ENCODE results near the gene OTULINL. TPM values are rescaled to one million over a fixed set of nuclear protein-coding genes. Genes with fewer than 3 reads are reported as not detected.

OTULINL gene
- total RNA-seq, 6 experiments from 2014 or later: 0.66 to 1.7 (median 1.2) TPM

DNA sequence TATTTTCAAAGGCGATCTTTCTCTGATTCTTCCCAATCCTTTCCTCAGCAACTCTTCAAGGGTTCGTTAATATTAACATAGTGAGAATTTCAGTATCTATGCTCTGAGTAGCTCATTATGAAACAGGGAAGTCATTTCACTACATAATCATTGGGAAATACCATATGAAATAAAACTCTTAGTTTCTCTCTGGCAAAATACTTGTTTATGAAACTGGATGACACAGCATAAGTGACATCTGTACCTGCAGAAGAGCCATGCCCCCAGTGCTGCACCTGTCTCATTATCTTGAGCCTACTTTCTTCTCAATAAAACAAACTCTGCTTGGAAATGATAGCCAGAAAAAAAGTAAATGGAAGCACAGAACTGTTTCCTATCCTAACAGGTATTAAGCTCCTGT lies 49.1 kb downstream of the OTULINL start:
- H3K27ac ChIP-seq: no peak overlapping the region
- intact Hi-C loops (cut with DNase I): no loop called here
- DNase-seq (no peak), ATAC-seq (no peak)
- no peaks in the 10 kb centered on the region for H3K36me3 ChIP-seq
- TF ChIP-seq, protein P1, sequence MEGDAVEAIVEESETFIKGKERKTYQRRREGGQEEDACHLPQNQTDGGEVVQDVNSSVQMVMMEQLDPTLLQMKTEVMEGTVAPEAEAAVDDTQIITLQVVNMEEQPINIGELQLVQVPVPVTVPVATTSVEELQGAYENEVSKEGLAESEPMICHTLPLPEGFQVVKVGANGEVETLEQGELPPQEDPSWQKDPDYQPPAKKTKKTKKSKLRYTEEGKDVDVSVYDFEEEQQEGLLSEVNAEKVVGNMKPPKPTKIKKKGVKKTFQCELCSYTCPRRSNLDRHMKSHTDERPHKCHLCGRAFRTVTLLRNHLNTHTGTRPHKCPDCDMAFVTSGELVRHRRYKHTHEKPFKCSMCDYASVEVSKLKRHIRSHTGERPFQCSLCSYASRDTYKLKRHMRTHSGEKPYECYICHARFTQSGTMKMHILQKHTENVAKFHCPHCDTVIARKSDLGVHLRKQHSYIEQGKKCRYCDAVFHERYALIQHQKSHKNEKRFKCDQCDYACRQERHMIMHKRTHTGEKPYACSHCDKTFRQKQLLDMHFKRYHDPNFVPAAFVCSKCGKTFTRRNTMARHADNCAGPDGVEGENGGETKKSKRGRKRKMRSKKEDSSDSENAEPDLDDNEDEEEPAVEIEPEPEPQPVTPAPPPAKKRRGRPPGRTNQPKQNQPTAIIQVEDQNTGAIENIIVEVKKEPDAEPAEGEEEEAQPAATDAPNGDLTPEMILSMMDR (IDR thresholded peaks at IDR 0.05): no peak
- no peak for TF ChIP-seq POLR2A (IDR thresholded peaks at IDR 0.05)
- no peaks in the 10 kb centered on the region for H3K27me3 ChIP-seq
- WGBS (ENCODE audit: insufficient coverage, low coverage, low lambda C conversion rate, missing lambda C conversion rate): 42% methylated on average over 2 of the region's 2 CpGs
- H3K4me1 ChIP-seq: no peaks in the 10 kb centered on the region
- no peak overlapping the region for H3K4me3 ChIP-seq
- H3K9me3 ChIP-seq: no peaks in the 10 kb centered on the region

DNA sequence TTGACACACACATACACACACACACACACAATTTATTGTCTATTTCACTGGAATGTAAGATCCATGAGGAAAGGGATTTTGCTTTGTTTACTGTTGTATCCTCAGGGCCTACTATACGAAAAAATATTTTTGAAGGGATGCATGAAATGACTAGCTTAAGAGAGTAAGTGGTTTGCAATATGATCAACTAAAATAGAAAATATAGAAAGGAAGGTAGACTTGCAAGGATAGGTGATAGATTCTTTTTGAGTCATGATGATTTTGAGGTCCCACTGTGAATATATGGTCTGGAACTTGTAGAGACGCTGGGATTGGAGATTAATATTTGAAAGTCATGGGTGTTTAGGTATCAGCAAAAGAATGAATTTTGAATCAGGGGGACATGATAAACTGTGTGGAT lies 54.1 kb downstream of the OTULINL start:
- TF ChIP-seq, protein P1 (IDR thresholded peaks at IDR 0.05): no peak
- TF ChIP-seq POLR2A (IDR thresholded peaks at IDR 0.05): no peak
- ATAC-seq (no peak), DNase-seq (no peak)
- intact Hi-C loops (cut with DNase I): no loop called here
- 64% methylated on average over 2 of the region's 2 CpGs for WGBS (ENCODE audit: insufficient coverage, low coverage, low lambda C conversion rate, missing lambda C conversion rate)
- Histone ChIP-seq H3K9me3 (no peaks in the 10 kb centered on the region), H3K27me3 (no peaks in the 10 kb centered on the region), H3K36me3 (no peaks in the 10 kb centered on the region), H3K4me3 (no peak overlapping the region), H3K27ac (no peak overlapping the region), H3K4me1 (no peaks in the 10 kb centered on the region)

DNA sequence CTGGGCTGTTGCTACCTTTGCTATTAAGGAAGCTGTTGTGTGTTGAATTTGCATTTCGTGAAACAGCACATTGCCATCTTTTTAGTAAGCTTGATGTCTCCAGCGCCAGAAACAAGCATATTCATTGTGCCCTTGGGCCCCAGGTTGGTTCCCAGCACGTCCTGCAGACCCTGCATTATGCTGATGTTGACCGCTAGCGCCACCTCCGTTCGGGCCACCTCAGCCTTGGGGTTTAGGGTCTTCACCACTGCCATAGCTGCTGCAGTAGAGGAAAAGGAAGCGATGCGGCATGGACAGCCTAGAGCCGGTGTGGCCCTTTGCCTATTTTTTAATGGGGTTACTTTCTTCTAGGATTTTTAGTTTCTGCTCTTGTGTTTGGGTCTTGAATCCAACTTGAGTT lies 59.2 kb downstream of the OTULINL start:
- no peak for ATAC-seq
- no peaks in the 10 kb centered on the region for H3K9me3 ChIP-seq
- H3K4me3 ChIP-seq: no peak overlapping the region
- H3K36me3 ChIP-seq: no peaks in the 10 kb centered on the region
- DNase-seq: no peak
- 76% methylated on average over 10 of the region's 10 CpGs for WGBS (ENCODE audit: insufficient coverage, low coverage, low lambda C conversion rate, missing lambda C conversion rate)
- intact Hi-C loops (cut with DNase I): loop anchor here in 1 of 2 donors (10.0 kb wide), 1 partner anchor 236 kb away; no protein-coding TSS in a partner anchor
- H3K27ac ChIP-seq: no peak overlapping the region
- H3K4me1 ChIP-seq: no peaks in the 10 kb centered on the region
- no peaks in the 10 kb centered on the region for H3K27me3 ChIP-seq
- TF ChIP-seq POLR2A (IDR thresholded peaks at IDR 0.05): no peak
- TF ChIP-seq, protein P1 (IDR thresholded peaks at IDR 0.05): no peak

DNA sequence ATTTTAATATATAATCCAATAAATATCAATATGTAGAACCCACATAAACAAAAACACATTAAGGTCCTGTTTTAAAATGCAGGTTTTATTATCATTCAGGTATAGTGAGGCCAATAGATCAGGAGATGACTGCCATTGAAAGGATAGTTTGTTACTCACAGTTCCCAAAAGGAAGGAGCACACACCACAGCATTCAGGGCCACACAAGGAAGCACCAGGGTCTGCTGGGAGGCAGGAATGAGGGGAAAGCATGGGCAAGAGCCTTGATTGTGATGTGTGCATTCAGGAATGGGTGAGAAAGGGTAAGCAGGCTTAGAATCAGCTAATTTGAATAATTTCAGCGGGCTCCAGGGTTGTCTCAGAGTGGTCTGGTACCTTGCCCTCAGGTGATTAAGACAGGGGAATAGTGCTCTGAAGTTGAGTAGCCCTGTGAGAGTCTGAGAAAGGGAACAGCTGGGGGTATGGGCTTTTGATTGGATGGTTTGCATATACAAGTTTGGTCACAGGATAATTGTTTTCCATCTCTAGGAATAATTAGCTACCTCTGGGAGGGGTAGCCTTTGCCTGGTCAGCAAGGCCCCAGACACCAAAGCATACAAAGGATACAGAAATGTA lies 63.1 kb downstream of the OTULINL start:
- Histone ChIP-seq H3K36me3 (no peaks in the 10 kb centered on the region), H3K4me3 (no peak overlapping the region), H3K4me1 (no peaks in the 10 kb centered on the region), H3K9me3 (no peaks in the 10 kb centered on the region), H3K27ac (no peak overlapping the region), H3K27me3 (no peaks in the 10 kb centered on the region)
- 40% methylated on average over 1 of the region's 1 CpG for WGBS (ENCODE audit: insufficient coverage, low coverage, low lambda C conversion rate, missing lambda C conversion rate)
- TF ChIP-seq, protein P1 (IDR thresholded peaks at IDR 0.05): no peak
- no peak for TF ChIP-seq POLR2A (IDR thresholded peaks at IDR 0.05)
- no peak for ATAC-seq
- DNase-seq: no peak
- intact Hi-C loops (cut with DNase I): loop anchor here (5.0 to 10.0 kb wide), 2 partner anchors 240 to 247 kb away; no protein-coding TSS in a partner anchor

All from right lobe of liver (tissue), 6 donors.